Gastroesophageal sphincter (tissue), 3 donors: Measurements from ENCODE around the gene PIK3C3.

ENCODE experiments used
- POLR2A ChIP-seq, 2 donors: fragments of 450-650 bp; IDR thresholded peaks; one replicate each; pipeline ENCODE4 v1.6.1; 2017; ENCODE audit warnings: antibody characterized with exemption in 2 of 2, mild to moderate bottlenecking in 2 of 2, moderate library complexity in 1 of 2
- TF ChIP-seq, protein P1 (sequence below), 4 experiments: fragments of 200-600 bp in 2 of 4; fragments of 450-650 bp in 2 of 4; sonication (generic) in 1 of 4; IDR thresholded peaks; one replicate each; pipeline ENCODE4 v1.5.1; 2017 to 2019; ENCODE audit warnings: antibody characterized with exemption in 4 of 4, mild to moderate bottlenecking in 2 of 4, moderate library complexity in 2 of 4

- TF ChIP-seq, protein P1, sequence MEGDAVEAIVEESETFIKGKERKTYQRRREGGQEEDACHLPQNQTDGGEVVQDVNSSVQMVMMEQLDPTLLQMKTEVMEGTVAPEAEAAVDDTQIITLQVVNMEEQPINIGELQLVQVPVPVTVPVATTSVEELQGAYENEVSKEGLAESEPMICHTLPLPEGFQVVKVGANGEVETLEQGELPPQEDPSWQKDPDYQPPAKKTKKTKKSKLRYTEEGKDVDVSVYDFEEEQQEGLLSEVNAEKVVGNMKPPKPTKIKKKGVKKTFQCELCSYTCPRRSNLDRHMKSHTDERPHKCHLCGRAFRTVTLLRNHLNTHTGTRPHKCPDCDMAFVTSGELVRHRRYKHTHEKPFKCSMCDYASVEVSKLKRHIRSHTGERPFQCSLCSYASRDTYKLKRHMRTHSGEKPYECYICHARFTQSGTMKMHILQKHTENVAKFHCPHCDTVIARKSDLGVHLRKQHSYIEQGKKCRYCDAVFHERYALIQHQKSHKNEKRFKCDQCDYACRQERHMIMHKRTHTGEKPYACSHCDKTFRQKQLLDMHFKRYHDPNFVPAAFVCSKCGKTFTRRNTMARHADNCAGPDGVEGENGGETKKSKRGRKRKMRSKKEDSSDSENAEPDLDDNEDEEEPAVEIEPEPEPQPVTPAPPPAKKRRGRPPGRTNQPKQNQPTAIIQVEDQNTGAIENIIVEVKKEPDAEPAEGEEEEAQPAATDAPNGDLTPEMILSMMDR (IDR thresholded peaks at IDR 0.05): no peak
- TF ChIP-seq POLR2A (IDR thresholded peaks at IDR 0.05): no peak
Measured at GRCh38 chr18:42092848-42093247, 137.8 kb downstream of the PIK3C3 start.
